B cell (primary cell): ENCODE data around the gene GPX3. TPM values are rescaled to one million over a fixed set of nuclear protein-coding genes. Genes with fewer than 3 reads are reported as not detected.
A peak's percentile ranks its signal among the peaks of the same experiment; 100 is the strongest.

Source experiments
- ATAC-seq: fragments of 200-7000 bp; cut with Tn5 transposase; one replicate; pipeline ENCODE4 v1.10.0; 2021; ENCODE audit warnings: low read depth, mild to moderate bottlenecking, moderate number of reproducible peaks, moderate library complexity
- CTCF ChIA-PET: fragments of 350-600 bp; sonication (Branson Sonifier 250); formaldehyde crosslinking; loops from one replicate; lab custom pipeline; 2021; ENCODE audit warnings: antibody characterized with exemption, inconsistent platforms; lab: Charles Lee
- POLR2A ChIA-PET: fragments of 350-600 bp; sonication (Branson Sonifier 250); formaldehyde crosslinking; loops from one replicate; lab custom pipeline; 2021; ENCODE audit warnings: antibody characterized with exemption; lab: Charles Lee
- DNase-seq: peaks from one replicate; pipeline ENCODE4 v3.0.0; 2013
- H2AFZ ChIP-seq: 2 replicates; pipeline ENCODE4 v1.6.1; 2012; ENCODE audit warnings: mild to moderate bottlenecking, low read depth, low read length; ENCODE audit not compliant: insufficient read depth, poor library complexity, severe bottlenecking
- H3K27ac ChIP-seq, 2 donors: 1 replicate in 1 of 2; 2 replicates in 1 of 2; pipeline ENCODE4 v1.5.1; 2012 to 2013; ENCODE audit warnings: low read length in 2 of 2, mild to moderate bottlenecking in 2 of 2, moderate library complexity in 1 of 2
- H3K27me3 ChIP-seq, 4 experiments: fragments of 200-600 bp in 1 of 4; sonication (generic) in 1 of 4; replicated peaks in 1 of 4; 1 replicate in 2 of 4; 2 replicates in 2 of 4; pipeline versions ENCODE4 v1.6.1 to v1.7.0; 2013 to 2016; ENCODE audit warnings: low read length in 3 of 4, mild to moderate bottlenecking in 2 of 4, mixed read lengths in 1 of 4, moderate library complexity in 1 of 4; ENCODE audit not compliant: insufficient read depth in 4 of 4, control insufficient read depth in 3 of 4; ENCODE audit errors: control extremely low read depth in 1 of 4
- H3K36me3 ChIP-seq, 2 experiments: replicated peaks in 1 of 2; 1 replicate in 1 of 2; 2 replicates in 1 of 2; pipeline versions ENCODE4 v1.6.1 to v1.7.1; 2013; ENCODE audit warnings: low read length in 1 of 2; ENCODE audit not compliant: insufficient read depth in 2 of 2, control insufficient read depth in 1 of 2; ENCODE audit errors: control extremely low read depth in 1 of 2, extremely low read depth in 1 of 2
- H3K4me1 ChIP-seq, 2 donors: fragments of 200-600 bp in 1 of 2; sonication (generic) in 1 of 2; 1 replicate in 1 of 2; 2 replicates in 1 of 2; pipeline versions ENCODE4 v1.5.1 to v1.6.1; 2013 to 2017; ENCODE audit warnings: low read length in 2 of 2; ENCODE audit not compliant: control insufficient read depth in 2 of 2, insufficient read depth in 2 of 2
- H3K4me2 ChIP-seq: replicated peaks from 2 replicates; pipeline ENCODE3; 2012; ENCODE audit warnings: mild to moderate bottlenecking, low read depth, low read length; ENCODE audit not compliant: poor library complexity, severe bottlenecking
- H3K4me3 ChIP-seq, 5 experiments: fragments of 200-600 bp in 1 of 5; sonication (generic) in 1 of 5; 1 replicate in 3 of 5; 2 replicates in 2 of 5; pipeline versions ENCODE4 v1.5.1 to v1.7.0; 2011 to 2016; ENCODE audit warnings: low read length in 4 of 5, mild to moderate bottlenecking in 4 of 5, low read depth in 2 of 5, control low read depth in 1 of 5, moderate library complexity in 1 of 5; ENCODE audit not compliant: insufficient read depth in 1 of 5; ENCODE audit errors: control extremely low read depth in 1 of 5, extremely low read depth in 1 of 5
- H3K79me2 ChIP-seq: fragments of 200-600 bp; sonication (generic); one replicate; pipeline ENCODE4 v1.6.0; 2016; ENCODE audit warnings: low read length; ENCODE audit not compliant: control insufficient read depth, insufficient read depth
- H3K9ac ChIP-seq: fragments of 200-600 bp; sonication (generic); 2 replicates; pipeline ENCODE4 v1.6.1; 2017; ENCODE audit warnings: mild to moderate bottlenecking, low read length, moderate library complexity
- H3K9me3 ChIP-seq, 3 donors: one replicate each; pipeline versions ENCODE4 v1.6.1 to v1.7.1; 2013; ENCODE audit warnings: low read length in 2 of 3; ENCODE audit not compliant: control insufficient read depth in 2 of 3, insufficient read depth in 1 of 3; ENCODE audit errors: control extremely low read depth in 1 of 3
- H4K20me1 ChIP-seq: 2 replicates; pipeline ENCODE4 v1.6.0; 2012; ENCODE audit warnings: mild to moderate bottlenecking, low read length; ENCODE audit not compliant: insufficient read depth, control insufficient read depth, poor library complexity, severe bottlenecking
- H3K27ac Mint-ChIP-seq: one replicate; pipeline ENCODE4 v1.8.0; 2021; ENCODE audit warnings: mixed read lengths
- H3K27me3 Mint-ChIP-seq: one replicate; pipeline ENCODE4 v1.8.0; 2021; ENCODE audit warnings: mixed read lengths
- H3K4me1 Mint-ChIP-seq: one replicate; pipeline ENCODE4 v1.8.0; 2021; ENCODE audit warnings: mixed read lengths
- H3K4me3 Mint-ChIP-seq: one replicate; pipeline ENCODE4 v1.8.0; 2021; ENCODE audit warnings: mixed read lengths
- H3K9me3 Mint-ChIP-seq: one replicate; pipeline ENCODE4 v1.8.0; 2022; ENCODE audit warnings: mixed read lengths; ENCODE audit not compliant: insufficient read depth
- CTCF ChIP-seq: fragments of 200-600 bp; IDR thresholded peaks from one replicate; pipeline ENCODE4 v1.8.0; 2022; ENCODE audit warnings: antibody characterized with exemption, mild to moderate bottlenecking
- EZH2 ChIP-seq: IDR thresholded peaks from 2 replicates; pipeline ENCODE4 v1.6.1; 2012; ENCODE audit warnings: borderline replicate concordance, low read depth, mild to moderate bottlenecking, moderate library complexity, low read length; ENCODE audit not compliant: insufficient read depth, poor library complexity, severe bottlenecking
- WGBS: methylation state at CpG from one replicate; pipeline ENCODE4 v1.1.5; 2013; ENCODE audit warnings: missing lambda C conversion rate; ENCODE audit not compliant: insufficient coverage; 5-methylcytosine and 5-hydroxymethylcytosine counted together
- intact Hi-C: fragments of 100-400 bp; cut with micrococcal nuclease; formaldehyde crosslinking; loops from one replicate; pipeline ENCODE4 v1.10.0; 2022
- polyA plus RNA-seq: library from polyadenylated mRNA; depleted of rRNA; stranded (reverse); fragments of >200 nt; gene quantifications from 2 replicates; pipeline ENCODE4 v1.2.3, GENCODE V29; 2012
- total RNA-seq, 2 donors: library from RNA; stranded (reverse); fragments of 120-200 nt in 1 of 2; gene quantifications; 1 replicate in 1 of 2; 2 replicates in 1 of 2; pipeline versions ENCODE4 v1.2.3 to v1.2.4, GENCODE V29; 2013 to 2022

The GPX3 gene
- total and polyA plus RNA-seq, 2 donors (not counting 1 experiment from before 2014, with no cell fraction given) = not detected

DNA sequence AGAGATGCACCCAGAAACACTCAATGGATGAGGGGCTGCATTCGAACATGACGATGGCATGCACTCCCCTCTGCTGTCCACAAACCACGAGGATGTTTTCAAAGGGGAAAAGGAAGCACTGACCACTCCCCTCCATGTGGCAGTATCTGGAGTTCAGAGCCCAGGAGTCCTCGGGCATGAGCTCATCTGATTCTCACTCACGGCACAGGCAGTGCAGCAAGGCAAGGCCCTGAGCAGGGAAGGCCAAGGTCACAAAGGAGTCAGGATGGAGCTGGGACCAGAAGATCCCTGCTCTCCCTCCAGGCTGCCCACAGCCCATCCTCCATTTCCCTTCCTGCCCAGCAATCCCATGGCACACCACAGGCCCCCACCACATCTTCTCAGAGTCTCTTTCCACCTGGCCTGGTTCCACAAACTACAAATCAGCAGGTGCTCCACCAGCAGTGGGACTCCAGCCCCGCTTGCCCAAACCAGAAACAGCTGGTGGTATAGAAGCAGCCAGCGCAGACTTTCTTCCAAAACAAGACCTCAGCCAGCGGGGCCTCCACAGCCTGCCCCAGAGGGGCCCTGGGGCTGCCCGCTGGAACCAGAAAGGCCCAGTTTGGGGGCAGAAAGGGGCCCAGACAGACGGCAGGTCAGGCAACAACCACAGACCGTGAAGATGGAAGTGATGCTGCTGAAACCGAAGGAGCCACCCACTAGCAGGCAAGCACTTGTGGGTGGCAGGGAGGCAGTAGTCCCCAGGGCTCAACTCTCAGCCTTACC is 48.2 kb downstream of the GPX3 start:
- intact Hi-C loops = loop anchor here (1.0 kb wide), 2 partner anchors 8 to 10 kb away; no protein-coding TSS in a partner anchor
- peak overlapping the region; percentile 54 for H3K4me2 ChIP-seq
- peak overlapping the region; percentile 52 for H3K4me3 Mint-ChIP-seq
- peak overlapping the region; percentile 88 for H3K27ac Mint-ChIP-seq
- H2AFZ ChIP-seq = no peak overlapping the region
- H3K9ac ChIP-seq = no peak overlapping the region
- H3K27me3 ChIP-seq = no peaks in the 10 kb centered on the region
- peak; percentile 78 for ATAC-seq
- H3K4me3 ChIP-seq = peak overlapping the region in 1 of 5 experiments; percentile 5
- no peaks in the 10 kb centered on the region for H3K27me3 Mint-ChIP-seq
- DNase-seq = peak; percentile 43
- peaks cover 100% of the 10 kb centered on the region for H4K20me1 ChIP-seq
- peak overlapping the region in 1 of 2 donors; percentile 62 for H3K27ac ChIP-seq
- peaks cover 0 to 3% (median 0%) of the 10 kb centered on the region in 3 donors for H3K9me3 ChIP-seq
- peaks cover 73% of the 10 kb centered on the region for H3K4me1 Mint-ChIP-seq
- TF ChIP-seq EZH2 (no peak), CTCF (no peak)
- H3K79me2 ChIP-seq = peaks cover 100% of the 10 kb centered on the region
- H3K9me3 Mint-ChIP-seq = no peaks in the 10 kb centered on the region
- 9% methylated on average over 11 of the region's 12 CpGs for WGBS
- ChIA-PET POLR2A (interaction anchor here (0.9 to 1.6 kb wide), 4 partner anchors 8 to 184 kb away, joined by 4 to 7 read pairs (median 4); partner anchors contain the start of genes GM2A and TNIP1), CTCF (interaction anchor here (0.8 to 3.8 kb wide), 8 partner anchors 10 to 96 kb away, joined by 3 to 17 read pairs (median 6); no protein-coding TSS in a partner anchor)
- peaks cover 36 to 55% of the 10 kb centered on the region in 2 donors for H3K4me1 ChIP-seq
- peaks cover 0 to 62% of the 10 kb centered on the region in 2 experiments for H3K36me3 ChIP-seq

DNA sequence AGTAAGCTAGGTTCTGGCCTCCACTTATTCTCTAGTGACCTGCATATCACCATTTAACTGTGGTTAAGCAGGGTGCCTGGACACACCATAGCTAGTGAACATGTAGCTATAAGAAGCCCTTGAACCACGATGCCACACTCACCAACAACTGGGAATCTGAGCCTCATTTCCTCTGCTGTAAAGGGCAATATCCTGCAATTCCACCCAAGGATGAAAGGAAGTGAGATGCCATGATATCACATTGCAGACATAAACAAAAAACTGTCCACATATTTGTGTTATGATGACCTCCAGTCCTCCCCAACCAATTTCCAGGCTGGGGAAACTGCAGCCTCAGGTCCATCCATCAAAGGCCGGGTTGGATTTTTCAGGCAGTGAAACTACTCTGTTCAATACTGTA is 50.1 kb downstream of the GPX3 start:
- DNase-seq (no peak), ATAC-seq (no peak)
- no peaks in the 10 kb centered on the region for H3K27me3 Mint-ChIP-seq
- CTCF ChIA-PET = interaction anchor here (1.0 to 3.9 kb wide), 4 partner anchors 12 to 56 kb away, joined by 4 to 28 read pairs (median 18); partner anchors contain the start of gene TNIP1
- POLR2A ChIA-PET = interaction anchor here (1.3 to 1.7 kb wide), 2 partner anchors 8 to 10 kb away, joined by 3 to 6 read pairs; no protein-coding TSS in a partner anchor
- Histone ChIP-seq H3K27ac (no peak overlapping the region), H3K27me3 (no peaks in the 10 kb centered on the region), H3K79me2 (peaks cover 100% of the 10 kb centered on the region), H3K4me3 (no peak overlapping the region), H3K36me3 (peaks cover 0 to 60% of the 10 kb centered on the region in 2 experiments), H4K20me1 (peaks cover 100% of the 10 kb centered on the region), H3K9ac (no peak overlapping the region), H3K4me2 (no peak overlapping the region), H3K9me3 (peaks cover 0 to 3% (median 0%) of the 10 kb centered on the region in 3 donors), H3K4me1 (peaks cover 36 to 60% of the 10 kb centered on the region in 2 donors), H2AFZ (no peak overlapping the region)
- H3K4me1 Mint-ChIP-seq = peaks cover 82% of the 10 kb centered on the region
- TF ChIP-seq CTCF (no peak), EZH2 (no peak)
- H3K4me3 Mint-ChIP-seq = no peak overlapping the region
- no peaks in the 10 kb centered on the region for H3K9me3 Mint-ChIP-seq
- WGBS = 67% methylated on average over 1 of the region's 2 CpGs
- peak overlapping the region; percentile 32 for H3K27ac Mint-ChIP-seq
- intact Hi-C loops = no loop called here
